ENCODE results near the gene DUSP1.
A peak's percentile ranks its signal among the peaks of the same experiment; 100 is the strongest.

DNA sequence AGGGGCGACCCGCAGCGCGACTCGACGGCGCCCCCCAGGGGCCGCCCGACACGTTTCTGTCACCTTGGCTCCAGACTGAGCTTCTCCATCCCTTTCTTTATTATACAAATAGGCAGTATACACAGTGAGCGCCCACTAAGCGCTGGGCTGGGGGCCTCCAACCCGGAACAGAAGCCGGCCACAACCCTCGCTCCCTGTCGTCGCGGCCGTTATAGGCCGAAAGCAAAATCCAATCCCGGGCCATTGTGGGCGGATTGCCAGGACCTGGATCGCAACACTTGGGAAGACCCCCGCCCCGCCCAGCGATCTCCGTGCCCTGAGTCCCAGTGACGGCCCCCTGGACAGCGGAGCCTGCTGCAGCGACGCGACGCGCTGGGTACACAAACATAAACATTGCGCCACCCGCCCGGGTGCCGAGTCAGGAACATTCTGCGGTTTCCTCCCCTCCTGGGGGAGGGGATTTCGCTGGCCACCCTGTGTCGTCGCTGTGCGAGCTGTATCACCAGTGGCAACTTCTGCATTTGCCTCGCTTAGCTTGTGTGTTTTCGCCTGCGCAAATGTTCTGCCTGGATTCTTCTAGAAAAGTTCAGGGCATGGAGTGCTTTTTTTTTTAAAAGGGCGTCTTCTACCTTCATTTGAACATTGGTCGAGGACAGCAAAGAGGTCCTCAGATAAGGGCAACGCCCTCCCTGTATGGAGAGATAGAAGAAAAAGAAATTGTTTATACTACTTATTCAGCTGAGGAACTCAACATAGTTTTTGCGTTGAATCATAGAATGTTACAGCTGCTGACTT lies 1.3 kb upstream of the DUSP1 start:
- peak; percentile 99 for TF ChIP-seq POLR2AphosphoS5 (IDR thresholded peaks at IDR 0.05)
- TF ChIP-seq POLR2A (IDR thresholded peaks at IDR 0.05): peak; percentile 37 to 74 (median 65)

Measured in spleen (tissue), 3 donors.